Stimulated activated CD8-positive, alpha-beta memory T cell treated with anti-CD3 and anti-CD28 coated beads, Interleukin-7, amount 100 ng/mL, for 4 hours (primary cell): Measurements from ENCODE around the gene LTBR.
A peak's percentile ranks its signal among the peaks of the same experiment; 100 is the strongest.

Source experiments
- DNase-seq, 2 donors: peaks; one replicate each; pipeline ENCODE4 v3.0.0-alpha.2; 2020; ENCODE audit warnings: low read depth in 2 of 2

The LTBR gene

GRCh38 chr12:6382982-6383381, 980 bp upstream of the LTBR start:
- no peak for DNase-seq

DNA sequence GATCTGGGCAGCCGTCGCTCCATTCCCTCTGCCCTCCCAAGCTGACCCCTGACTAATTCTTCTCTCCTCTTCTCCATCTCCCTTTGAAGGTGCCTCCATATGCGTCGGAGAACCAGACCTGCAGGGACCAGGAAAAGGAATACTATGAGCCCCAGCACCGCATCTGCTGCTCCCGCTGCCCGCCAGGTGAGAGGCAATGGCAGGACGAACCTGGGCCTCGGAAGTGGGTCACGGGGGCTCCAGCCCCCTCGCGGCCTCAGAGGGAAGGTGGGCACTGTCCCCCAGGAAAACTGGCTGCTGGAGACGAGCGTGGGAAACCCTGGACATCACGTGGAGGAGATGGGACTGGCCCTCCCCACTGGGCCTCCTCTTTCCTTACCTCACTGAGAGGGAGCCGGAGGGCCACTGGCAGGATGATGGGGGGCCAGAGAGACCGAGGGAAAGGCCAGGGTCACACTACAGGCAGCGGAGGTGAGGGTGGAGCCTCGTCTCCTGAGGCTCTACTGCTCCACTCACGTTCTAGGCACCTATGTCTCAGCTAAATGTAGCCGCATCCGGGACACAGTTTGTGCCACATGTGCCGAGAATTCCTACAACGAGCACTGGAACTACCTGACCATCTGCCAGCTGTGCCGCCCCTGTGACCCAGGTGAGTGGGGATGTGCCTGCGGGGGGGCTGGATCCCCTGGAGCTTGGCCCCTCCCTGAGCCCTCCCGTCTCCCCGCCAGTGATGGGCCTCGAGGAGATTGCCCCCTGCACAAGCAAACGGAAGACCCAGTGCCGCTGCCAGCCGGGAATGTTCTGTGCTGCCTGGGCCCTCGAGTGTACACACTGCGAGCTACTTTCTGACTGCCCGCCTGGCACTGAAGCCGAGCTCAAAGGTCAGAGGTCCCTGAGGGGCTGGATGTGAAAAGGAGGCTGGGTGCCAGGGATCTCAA, 806 bp downstream of the LTBR start:
- no peak for DNase-seq

- no peak for DNase-seq
Observed at GRCh38 chr12:6386038-6386437, 2.1 kb downstream of the LTBR start.

- no peak for DNase-seq
Observed at GRCh38 chr12:6386491-6386890, 2.5 kb downstream of the LTBR start.

GRCh38 chr12:6387541-6387940, 3.6 kb downstream of the LTBR start:
- DNase-seq: no peak

GRCh38 chr12:6390084-6390799, 6.3 kb downstream of the LTBR start:
- DNase-seq: no peak

DNA sequence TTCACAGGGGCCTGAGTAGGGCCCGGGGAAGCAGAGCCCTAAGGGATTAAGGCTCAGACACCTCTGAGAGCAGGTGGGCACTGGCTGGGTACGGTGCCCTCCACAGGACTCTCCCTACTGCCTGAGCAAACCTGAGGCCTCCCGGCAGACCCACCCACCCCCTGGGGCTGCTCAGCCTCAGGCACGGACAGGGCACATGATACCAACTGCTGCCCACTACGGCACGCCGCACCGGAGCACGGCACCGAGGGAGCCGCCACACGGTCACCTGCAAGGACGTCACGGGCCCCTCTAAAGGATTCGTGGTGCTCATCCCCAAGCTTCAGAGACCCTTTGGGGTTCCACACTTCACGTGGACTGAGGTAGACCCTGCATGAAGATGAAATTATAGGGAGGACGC, 7.1 kb downstream of the LTBR start:
- DNase-seq: no peak

GRCh38 chr12:6392504-6392903, 8.5 kb downstream of the LTBR start:
- no peak for DNase-seq

GRCh38 chr12:6393109-6393508, 9.1 kb downstream of the LTBR start:
- DNase-seq: no peak

GRCh38 chr12:6394398-6394797, 10.4 kb downstream of the LTBR start:
- DNase-seq: no peak

GRCh38 chr12:6396031-6396430, 12.1 kb downstream of the LTBR start:
- no peak for DNase-seq

- no peak for DNase-seq
Observed at GRCh38 chr12:6399884-6400644, 16.1 kb downstream of the LTBR start.

DNA sequence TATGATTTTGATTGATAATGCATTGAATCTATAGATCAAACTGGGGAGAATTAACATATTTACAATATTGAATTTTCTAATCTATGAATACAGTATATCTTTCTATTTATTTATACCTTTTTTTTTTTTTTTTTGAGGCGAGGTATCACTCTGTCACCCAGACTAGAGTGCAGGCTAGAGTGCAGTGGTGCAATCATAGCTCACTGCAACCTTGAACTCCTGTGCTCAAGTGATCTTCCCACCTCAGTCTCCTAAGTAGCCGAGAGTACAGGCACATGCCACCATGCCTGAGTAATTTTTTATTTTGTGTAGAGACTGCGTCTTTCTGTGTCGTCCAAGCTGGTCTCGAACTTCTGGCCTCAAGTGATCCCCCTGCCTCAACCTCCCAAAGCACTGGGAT, 20.4 kb downstream of the LTBR start:
- DNase-seq: no peak

DNA sequence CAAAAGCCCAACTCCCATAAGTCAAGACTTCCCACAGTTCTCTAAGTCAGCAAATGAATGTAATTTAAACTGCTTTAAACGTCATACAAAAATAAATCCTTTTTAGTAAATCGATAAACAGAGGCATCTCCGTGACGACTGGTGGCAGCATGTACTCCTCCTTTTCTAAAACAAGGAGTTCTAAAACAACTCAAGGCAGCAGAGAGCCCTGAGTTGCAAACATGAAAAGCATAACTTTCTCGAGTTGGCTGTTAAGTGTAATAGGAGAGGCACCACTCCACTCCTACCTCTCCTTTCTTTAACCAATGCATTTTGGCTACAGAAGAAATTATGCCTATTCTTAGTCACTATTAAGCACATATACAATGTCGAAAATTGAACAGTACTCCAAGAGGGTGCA, 22.0 kb downstream of the LTBR start:
- DNase-seq: no peak

DNA sequence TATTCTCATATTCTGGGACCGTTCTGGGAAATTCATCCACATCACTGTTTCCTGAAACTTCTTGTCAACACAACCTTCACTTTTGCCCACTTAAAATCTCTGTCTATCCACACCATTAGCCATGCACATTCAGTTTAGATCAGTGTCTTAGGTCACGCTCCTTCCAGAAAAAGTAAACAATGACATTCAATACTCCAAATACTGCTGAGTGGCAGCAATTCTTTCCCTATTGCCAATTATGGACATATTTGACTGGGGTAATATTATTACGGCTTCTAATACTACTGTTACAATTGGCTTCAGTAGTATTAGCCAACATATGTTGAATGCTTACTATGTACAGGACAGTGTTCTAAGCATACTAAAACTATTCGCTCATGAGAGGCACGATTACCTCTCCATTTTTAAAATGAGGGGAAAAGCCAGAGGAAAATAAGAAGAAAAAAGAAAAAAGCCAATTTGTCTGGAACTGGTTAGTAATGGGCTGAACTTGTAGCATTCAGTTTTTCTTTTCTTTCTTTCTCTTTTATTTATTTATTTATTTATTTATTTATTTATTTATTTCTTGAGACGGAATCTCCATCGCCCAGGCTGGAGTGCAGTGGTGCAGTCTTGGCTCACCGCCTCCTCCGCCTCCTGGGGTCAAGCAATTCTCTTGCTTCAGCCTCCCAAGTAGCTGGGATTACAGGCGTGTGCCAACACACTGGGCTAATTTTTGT, 23.4 kb downstream of the LTBR start:
- DNase-seq: no peak

DNA sequence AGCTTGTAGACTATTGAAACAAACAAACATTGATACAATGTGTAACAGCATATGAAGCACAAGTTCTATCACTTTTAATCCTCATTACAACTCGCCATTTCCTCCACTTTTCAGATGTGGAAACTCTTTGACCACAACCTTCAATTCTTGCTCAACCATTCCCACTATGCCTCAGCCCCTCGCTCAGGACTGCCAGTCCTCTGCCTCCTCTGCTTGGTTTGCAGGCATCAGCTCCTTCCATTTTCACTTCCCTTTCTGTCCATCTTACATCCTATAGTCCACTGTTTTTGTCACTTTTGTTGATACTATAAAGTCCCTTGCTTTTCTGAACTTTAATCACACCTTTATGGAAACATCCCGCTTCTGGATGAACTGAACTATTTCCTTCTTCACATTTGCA, 32.6 kb downstream of the LTBR start:
- no peak for DNase-seq

DNA sequence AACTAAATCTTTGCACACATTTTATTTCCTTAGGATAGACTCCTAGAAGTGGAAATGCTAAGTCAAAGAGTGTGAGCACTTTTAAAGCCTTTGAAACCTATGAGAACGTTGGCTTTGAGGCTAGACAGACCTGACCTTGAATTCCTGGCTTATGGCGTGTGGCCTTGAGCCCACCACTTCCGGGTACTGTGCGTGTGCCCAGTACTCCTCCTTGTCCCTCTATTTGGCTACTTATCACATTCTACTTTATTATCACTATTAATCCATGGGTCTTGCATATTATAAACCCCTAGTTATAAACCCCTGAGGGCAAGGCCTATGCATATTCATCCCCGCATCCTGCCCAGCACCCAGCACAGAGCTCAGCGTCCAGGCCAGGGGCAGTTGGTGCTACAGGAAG, 34.8 kb downstream of the LTBR start:
- no peak for DNase-seq

- no peak for DNase-seq
Observed at GRCh38 chr12:6420364-6420763, 36.4 kb downstream of the LTBR start.

- peak; percentile 60 to 67 for DNase-seq
Observed at GRCh38 chr12:6423267-6424007, 39.5 kb downstream of the LTBR start.

DNA sequence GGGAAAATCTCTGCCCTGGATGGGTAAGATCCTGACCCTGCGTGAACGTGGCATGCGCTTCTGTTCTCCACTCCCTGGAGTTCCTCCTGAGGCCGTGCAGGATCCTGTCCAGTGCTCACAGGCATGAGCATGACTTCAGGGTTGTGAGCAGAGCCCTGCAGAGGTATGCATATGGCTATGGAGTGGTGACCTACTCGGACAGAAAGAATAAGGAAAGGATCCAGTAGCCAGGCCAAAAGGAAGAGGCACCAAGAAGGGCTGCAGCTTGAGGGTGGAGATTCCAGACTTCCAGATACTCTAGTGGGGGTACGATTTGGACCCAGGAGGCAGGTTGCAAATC, 40.0 kb downstream of the LTBR start:
- DNase-seq: no peak

- no peak for DNase-seq
Observed at GRCh38 chr12:6424866-6425265, 40.9 kb downstream of the LTBR start.
